Thyroid gland (tissue), 4 donors: ENCODE measurements around the gene LYRM1. TPM values are rescaled to one million over a fixed set of nuclear protein-coding genes. Genes with fewer than 3 reads are reported as not detected.

Experiments used
- DNase-seq, 2 donors: peaks; one replicate each; pipeline ENCODE4 v3.0.0-alpha.2; 2019
- H3K27ac ChIP-seq, 3 donors: fragments of 200-600 bp; sonication (generic); 1 replicate in 2 of 3; 2 replicates in 1 of 3; pipeline ENCODE4 v1.5.1; 2016 to 2019; ENCODE audit warnings: mild to moderate bottlenecking in 1 of 3, moderate library complexity in 1 of 3
- H3K27me3 ChIP-seq: fragments of 200-600 bp; sonication (generic); one replicate; pipeline ENCODE4 v1.5.1; 2019
- H3K36me3 ChIP-seq, 2 donors: fragments of 200-600 bp; sonication (generic); one replicate each; pipeline ENCODE4 v1.5.1; 2016 to 2019
- H3K4me1 ChIP-seq, 2 donors: fragments of 200-600 bp; sonication (generic); one replicate each; pipeline ENCODE4 v1.5.1; 2017 to 2019
- H3K4me3 ChIP-seq, 3 donors: fragments of 200-600 bp; sonication (generic); replicated peaks in 1 of 3; 1 replicate in 2 of 3; 2 replicates in 1 of 3; pipeline ENCODE4 v1.5.1; 2016; ENCODE audit warnings: mild to moderate bottlenecking in 1 of 3
- H3K9me3 ChIP-seq: fragments of 200-600 bp; sonication (generic); one replicate; pipeline ENCODE4 v1.5.1; 2017
- CTCF ChIP-seq, 6 experiments: fragments of 200-600 bp in 3 of 6; fragments of 450-650 bp in 3 of 6; sonication (generic) in 3 of 6; IDR thresholded peaks; one replicate each; pipeline ENCODE4 v1.5.1; 2016 to 2019; ENCODE audit warnings: antibody characterized with exemption in 6 of 6, mild to moderate bottlenecking in 2 of 6, inconsistent platforms in 1 of 6, moderate library complexity in 1 of 6
- POLR2A ChIP-seq, 2 donors: fragments of 450-650 bp; IDR thresholded peaks; one replicate each; pipeline ENCODE4 v1.6.1; 2017; ENCODE audit warnings: antibody characterized with exemption in 2 of 2, mild to moderate bottlenecking in 2 of 2, moderate library complexity in 1 of 2
- WGBS, 2 donors: methylation state at CpG; one replicate each; pipeline ENCODE4 v1.1.5; 2017; 5-methylcytosine and 5-hydroxymethylcytosine counted together
- intact Hi-C: fragments of 100-400 bp; cut with DNase I; formaldehyde crosslinking; loops from one replicate; pipeline ENCODE4 v1.15.1; 2023
- total RNA-seq, 4 donors: library from RNA; depleted of rRNA; stranded (reverse); fragments of >200 nt; gene quantifications; one replicate each; pipeline ENCODE4 v1.2.3, GENCODE V29; 2016

The LYRM1 gene
- total RNA-seq, 4 donors from 2014 or later = 32.8 to 43.7 (median 41.0) TPM

DNA sequence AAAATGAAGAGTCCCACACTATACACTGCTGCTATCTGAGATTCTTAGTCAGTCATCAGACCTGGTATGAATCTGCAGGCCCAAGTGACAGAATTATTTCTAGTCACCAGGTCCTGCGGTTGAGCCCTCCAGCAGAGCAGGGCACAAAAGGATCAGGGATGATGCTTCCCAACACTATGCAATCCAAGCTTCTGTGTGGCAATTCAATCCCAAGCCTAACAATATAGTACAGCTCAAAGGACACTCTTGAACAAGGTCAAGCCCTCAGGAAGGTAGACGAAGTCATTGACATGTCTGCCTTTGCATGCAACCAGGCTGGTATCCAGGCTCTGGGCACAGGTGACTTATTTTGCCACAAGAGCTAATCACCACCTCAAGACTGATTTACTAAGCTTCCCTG, 6.2 kb upstream of the LYRM1 start:
- peaks cover 4 to 15% of the 10 kb centered on the region in 2 donors for H3K4me1 ChIP-seq
- TF ChIP-seq CTCF (IDR thresholded peaks at IDR 0.05) = no peak
- no peak for TF ChIP-seq POLR2A (IDR thresholded peaks at IDR 0.05)
- H3K36me3 ChIP-seq = peaks cover 5 to 7% of the 10 kb centered on the region in 2 donors
- no peaks in the 10 kb centered on the region for H3K9me3 ChIP-seq
- no peak overlapping the region for H3K4me3 ChIP-seq
- H3K27ac ChIP-seq = no peak overlapping the region
- no peak for DNase-seq
- WGBS, 2 donors = 89 to 95% methylated on average over 2 of the region's 2 CpGs
- H3K27me3 ChIP-seq = no peaks in the 10 kb centered on the region
- intact Hi-C loops = no loop called here

DNA sequence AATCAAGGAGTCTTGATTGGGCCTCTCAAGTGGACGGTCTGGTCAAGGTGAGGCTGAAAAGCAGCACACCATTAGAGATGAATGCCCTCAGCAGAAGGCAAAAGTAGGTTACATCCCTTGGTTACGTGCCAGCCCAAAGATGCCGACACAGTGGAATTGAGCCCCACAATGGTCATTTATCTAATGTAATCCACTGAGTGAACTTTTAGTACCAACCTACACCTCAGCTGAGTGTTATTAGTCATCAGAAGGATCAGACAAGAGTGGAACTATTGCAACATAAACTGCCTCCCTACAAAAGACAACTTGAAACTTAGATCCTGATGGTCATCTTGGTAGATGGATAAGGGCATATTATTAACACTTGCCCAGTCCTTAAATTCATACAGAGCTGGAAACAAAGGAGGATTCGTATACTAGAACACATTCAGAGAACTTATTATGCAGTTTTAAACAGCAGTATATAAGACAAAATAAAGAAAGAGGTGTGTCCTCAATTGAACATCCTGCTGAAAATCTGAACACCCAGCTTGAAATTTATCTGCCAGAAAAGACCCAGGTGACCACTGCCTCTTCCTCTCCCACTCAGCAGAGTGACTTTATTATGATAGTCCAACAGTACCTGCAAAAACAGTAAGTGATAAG, 3.2 kb upstream of the LYRM1 start:
- H3K4me3 ChIP-seq = no peak overlapping the region
- no peak for DNase-seq

GRCh38 chr16:20897922-20898321, 2.6 kb upstream of the LYRM1 start:
- intact Hi-C loops = no loop called here
- Histone ChIP-seq H3K27ac (no peak overlapping the region), H3K36me3 (peaks cover 5 to 7% of the 10 kb centered on the region in 2 donors), H3K9me3 (no peaks in the 10 kb centered on the region), H3K4me1 (peaks cover 15 to 30% of the 10 kb centered on the region in 2 donors), H3K27me3 (no peaks in the 10 kb centered on the region), H3K4me3 (no peak overlapping the region)
- 71 to 75% methylated on average over 3 of the region's 3 CpGs for WGBS, 2 donors
- DNase-seq = no peak
- no peak for TF ChIP-seq CTCF (IDR thresholded peaks at IDR 0.05)
- TF ChIP-seq POLR2A (IDR thresholded peaks at IDR 0.05) = no peak

More for the DNA sequence above, 3.2 kb upstream of the LYRM1 start:
- TF ChIP-seq CTCF (IDR thresholded peaks at IDR 0.05) (no peak), POLR2A (IDR thresholded peaks at IDR 0.05) (no peak)
- Histone ChIP-seq H3K9me3 (no peaks in the 10 kb centered on the region), H3K4me1 (peaks cover 15 to 26% of the 10 kb centered on the region in 2 donors), H3K27ac (no peak overlapping the region), H3K36me3 (peaks cover 5 to 7% of the 10 kb centered on the region in 2 donors), H3K27me3 (no peaks in the 10 kb centered on the region)
- intact Hi-C loops = no loop called here
- WGBS, 2 donors = 84 to 85% methylated on average over 4 of the region's 4 CpGs

DNA sequence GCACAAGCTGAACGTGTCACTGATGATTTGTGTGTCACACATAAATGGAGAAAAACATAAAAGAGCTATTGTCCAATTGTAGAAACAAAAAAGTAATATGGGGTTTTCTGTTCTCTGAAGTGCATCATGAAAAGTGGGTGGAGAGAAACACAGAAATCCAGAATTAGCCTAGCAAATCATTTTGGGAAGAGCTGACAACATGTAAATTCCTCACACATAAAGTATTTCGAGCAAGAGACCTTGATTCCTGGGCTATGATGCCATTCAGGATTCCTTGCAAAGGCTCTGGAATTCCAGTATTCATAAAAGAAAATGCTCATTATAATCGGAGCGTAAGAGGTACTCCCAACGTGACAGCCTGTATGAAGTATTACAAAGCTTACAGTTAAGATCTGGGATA, 1.5 kb upstream of the LYRM1 start:
- Histone ChIP-seq H3K4me1 (peaks cover 15 to 39% of the 10 kb centered on the region in 2 donors), H3K4me3 (peak overlapping the region; percentile 60 to 89 (median 63)), H3K27me3 (no peaks in the 10 kb centered on the region), H3K36me3 (peaks cover 5 to 7% of the 10 kb centered on the region in 2 donors), H3K27ac (peak overlapping the region in 2 of 3 donors; percentile 92 to 95), H3K9me3 (no peaks in the 10 kb centered on the region)
- TF ChIP-seq POLR2A (IDR thresholded peaks at IDR 0.05) = no peak
- no peak for TF ChIP-seq CTCF (IDR thresholded peaks at IDR 0.05)
- intact Hi-C loops = no loop called here
- no peak for DNase-seq
- WGBS, 2 donors = 26 to 27% methylated on average over 5 of the region's 5 CpGs

GRCh38 chr16:20899477-20900298, 883 bp upstream of the LYRM1 start:
- H3K4me3 ChIP-seq = peak overlapping the region; percentile 60 to 89 (median 63)
- no peak for TF ChIP-seq POLR2A (IDR thresholded peaks at IDR 0.05)
- no peak for TF ChIP-seq CTCF (IDR thresholded peaks at IDR 0.05)
- H3K27me3 ChIP-seq = no peaks in the 10 kb centered on the region
- peaks cover 5 to 7% of the 10 kb centered on the region in 2 donors for H3K36me3 ChIP-seq
- H3K4me1 ChIP-seq = peaks cover 15 to 42% of the 10 kb centered on the region in 2 donors
- DNase-seq = no peak
- no peaks in the 10 kb centered on the region for H3K9me3 ChIP-seq
- peak overlapping the region; percentile 92 to 97 (median 95) for H3K27ac ChIP-seq
- WGBS, 2 donors = 0 to 1% methylated on average over 21 of the region's 23 CpGs
- intact Hi-C loops = loop anchor here (10.0 kb wide), 1 partner anchor 45 kb away; no protein-coding TSS in a partner anchor
